Measurements from ENCODE around the gene HINT2.
A peak's percentile ranks its signal among the peaks of the same experiment; 100 is the strongest.

The HINT2 gene

DNA sequence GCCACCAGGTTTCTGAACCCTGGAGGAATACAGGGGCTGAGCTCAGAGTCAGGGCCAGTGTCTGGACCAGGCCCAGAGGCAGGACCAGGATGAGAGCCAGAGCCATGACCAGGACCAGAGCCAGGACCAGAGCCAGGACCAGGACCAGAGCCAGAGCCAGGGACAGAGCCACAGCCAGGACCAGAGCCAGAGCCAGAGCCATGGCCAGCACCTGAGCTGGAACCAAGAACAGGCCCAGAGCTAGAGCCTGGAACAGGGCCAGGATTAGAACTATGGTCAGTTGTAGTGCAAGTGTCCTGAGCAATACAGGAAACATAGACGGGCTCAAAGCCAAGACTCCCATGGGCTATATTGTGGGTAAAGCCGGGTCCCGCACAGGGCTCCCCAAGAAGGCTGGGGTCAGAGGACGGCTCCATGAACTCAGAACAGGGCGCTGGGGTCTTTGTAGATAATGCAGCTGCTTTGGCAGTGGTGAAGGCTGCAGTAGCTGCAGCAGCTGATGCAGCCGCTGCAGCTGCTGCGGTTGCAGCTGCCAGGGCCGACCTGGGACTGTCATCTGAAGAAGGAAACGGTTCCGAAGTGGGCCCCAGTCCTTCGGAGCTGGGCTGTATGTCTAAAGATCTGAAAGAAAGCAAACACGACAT is 3.3 kb downstream of the HINT2 start:
- no peak for DNase-seq (ENCODE audit: low read depth)

DNA sequence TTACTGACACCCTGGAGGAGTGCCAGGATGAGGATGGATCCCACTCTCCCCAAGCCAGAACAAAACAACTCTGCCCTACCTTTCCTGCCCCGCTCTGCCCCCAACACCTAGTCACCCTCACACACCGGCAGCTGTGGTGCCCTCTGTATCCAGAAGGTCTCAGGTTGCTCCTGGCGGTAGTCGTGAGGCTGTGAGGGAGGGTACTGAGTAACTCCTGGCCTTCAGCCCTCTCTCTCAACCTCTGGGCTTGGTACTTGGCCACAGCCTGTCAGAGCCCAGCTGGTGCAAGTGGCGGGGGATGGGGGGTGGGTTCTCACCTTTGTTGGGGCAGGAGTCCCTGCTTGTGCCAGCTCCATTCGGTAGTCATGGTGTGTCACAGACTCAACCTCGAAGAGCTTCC is 4.7 kb downstream of the HINT2 start:
- DNase-seq (ENCODE audit: low read depth): no peak

DNA sequence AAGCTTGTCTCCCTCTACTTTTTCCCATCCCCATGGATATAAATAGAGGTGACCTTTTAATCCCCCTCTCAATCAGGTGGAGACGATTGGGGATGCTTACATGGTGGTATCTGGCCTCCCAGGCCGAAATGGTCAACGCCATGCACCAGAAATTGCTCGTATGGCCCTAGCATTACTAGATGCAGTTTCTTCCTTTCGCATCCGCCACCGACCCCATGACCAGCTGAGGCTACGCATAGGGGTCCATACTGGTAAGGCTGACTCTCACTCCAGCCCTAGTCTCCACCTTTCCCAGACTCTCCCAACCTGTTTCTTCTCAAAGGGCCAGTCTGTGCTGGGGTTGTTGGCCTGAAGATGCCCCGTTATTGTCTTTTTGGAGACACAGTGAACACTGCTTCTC is 6.4 kb downstream of the HINT2 start:
- no peak for DNase-seq (ENCODE audit: low read depth)

DNA sequence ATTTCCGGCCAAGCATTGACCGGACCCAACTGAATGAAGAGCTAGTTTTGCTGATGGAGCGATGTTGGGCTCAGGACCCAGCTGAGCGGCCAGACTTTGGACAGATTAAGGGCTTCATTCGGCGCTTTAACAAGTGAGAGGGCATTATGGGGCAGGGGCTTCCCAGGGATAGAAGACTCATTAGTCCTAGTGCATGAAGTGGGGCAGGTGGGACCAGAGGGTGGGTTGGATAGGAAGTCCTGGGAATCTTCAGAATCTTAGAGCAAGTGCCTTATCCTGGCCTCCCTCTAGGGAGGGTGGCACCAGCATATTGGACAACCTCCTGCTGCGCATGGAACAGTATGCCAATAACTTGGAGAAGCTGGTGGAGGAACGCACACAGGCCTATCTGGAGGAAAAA is 8.7 kb downstream of the HINT2 start:
- no peak for DNase-seq (ENCODE audit: low read depth)

DNA sequence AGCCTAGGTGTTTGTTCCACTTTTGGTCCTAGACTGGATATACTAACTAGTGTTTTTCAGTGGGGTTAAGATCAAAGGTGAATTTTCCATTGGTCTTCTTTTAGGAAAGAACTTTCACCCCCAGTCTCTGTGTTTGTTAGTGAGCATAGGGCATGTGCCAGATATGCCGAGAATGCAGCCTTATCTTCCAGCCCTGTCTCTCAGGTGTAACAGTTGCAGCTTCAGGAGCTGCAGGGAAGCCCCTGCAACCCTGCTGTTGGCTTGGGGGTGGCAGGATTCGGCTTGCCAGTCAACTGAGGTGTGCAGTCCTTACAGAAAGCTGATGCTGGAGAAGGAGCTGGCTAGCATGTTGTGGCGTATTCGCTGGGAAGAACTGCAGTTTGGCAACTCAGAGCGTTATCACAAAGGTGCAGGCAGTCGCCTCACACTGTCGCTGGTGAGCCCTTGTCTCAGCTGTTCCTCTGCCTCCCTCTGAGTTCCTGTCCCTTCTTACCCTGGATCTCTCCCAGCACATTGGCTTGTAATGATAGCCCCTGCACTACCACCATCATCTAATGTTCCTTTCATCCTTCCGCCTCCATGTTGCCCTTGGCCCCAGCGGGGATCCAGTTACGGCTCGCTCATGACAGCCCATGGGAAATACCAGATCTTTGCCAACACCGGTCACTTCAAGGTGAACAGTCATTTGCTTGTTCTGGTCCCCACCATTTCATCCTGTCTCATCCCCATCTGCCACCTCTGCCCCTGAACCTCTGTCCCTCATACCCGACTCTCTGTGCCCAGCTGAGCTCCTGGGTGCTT is 13.3 kb downstream of the HINT2 start:
- DNase-seq (ENCODE audit: low read depth): no peak

DNA sequence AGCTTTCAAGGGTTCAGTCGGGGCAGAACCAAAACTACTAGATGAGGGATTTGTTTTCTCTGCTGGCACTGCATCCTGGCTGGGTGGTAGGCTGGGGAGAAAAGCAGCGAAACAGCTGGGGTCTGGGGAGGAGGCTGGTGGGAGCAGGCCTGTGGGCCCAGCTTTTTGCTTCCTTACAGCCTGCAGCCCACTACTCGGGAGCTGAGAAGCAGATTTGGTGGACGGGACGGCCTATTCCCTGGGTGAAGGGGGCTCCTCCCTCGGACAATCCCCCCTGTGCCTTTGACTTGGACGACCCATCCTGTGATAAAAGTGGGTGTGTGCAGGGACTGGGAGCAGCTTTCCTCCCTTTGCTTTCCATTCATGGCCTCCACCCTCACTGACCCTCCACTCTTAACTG is 14.3 kb downstream of the HINT2 start:
- no peak for DNase-seq (ENCODE audit: low read depth)

DNA sequence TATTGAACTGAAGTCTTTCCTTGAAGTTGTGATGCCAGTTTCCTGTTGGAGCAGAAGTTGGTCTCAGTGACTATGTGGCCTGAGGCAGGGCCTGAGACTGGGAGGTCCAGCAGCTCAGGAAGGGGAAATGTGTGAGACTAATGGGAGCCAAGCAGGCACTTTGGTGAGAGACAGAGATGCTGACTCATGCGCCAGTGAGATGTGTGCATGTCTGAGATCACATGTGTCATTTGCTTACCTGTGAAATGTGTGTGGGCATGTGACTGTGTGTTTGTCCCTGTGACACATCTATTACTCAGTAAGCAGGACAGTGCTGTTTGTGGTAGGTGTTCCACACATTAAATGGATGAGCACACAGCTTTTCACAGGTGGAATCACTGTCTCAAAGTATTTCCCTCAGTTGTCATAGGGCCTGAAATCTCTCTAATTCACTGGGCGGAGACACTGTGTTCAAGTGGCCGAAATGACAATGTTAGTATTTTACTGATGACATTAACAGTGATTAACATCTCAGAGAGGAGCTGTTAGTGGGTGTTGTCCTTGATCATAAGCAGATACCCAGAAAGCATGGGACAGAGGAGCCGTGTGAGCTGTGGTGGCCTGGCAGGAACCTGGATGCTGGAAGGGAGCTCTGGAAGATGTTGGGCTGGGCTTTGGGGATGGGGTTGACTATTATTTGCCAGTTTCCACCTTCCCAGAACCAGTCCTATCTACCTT is 16.0 kb downstream of the HINT2 start:
- no peak for DNase-seq (ENCODE audit: low read depth)

DNA sequence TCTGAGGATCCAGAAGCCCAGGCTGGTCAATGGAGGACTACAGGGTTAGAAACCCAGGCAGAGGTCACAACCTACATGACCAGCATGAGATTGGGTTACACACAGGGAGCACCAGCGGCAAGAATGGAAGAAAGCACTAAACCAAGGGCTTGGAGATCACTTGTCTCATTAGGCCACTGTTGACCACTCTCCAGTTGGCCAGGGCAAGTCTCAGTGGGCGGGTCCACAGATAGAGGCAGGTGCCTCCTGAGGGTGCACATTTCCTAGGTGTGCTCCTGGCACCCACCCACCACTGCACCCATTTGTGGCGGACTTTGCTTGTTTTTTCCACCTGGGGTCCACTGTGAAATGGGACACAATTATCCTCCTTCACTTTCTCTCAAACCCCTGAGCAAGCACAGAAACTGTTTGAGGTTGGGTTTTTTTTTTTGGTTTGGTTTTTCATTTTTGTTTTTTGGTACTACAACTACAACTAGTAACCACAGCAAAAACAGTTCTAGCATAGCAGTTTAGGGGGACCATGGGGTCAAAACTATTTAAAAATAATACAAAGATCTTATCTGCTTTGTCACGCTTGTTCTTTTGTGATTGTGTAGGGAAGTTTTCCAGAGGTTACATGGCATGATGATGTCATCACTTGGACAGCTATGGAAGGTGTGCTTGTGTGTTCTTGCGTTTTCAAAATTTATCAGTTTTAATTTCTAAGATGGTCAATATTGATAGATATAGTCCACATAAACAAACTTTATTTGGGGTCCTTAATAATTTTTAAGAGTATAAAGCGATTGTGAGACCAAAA is 17.3 kb downstream of the HINT2 start:
- no peak for DNase-seq (ENCODE audit: low read depth)

DNA sequence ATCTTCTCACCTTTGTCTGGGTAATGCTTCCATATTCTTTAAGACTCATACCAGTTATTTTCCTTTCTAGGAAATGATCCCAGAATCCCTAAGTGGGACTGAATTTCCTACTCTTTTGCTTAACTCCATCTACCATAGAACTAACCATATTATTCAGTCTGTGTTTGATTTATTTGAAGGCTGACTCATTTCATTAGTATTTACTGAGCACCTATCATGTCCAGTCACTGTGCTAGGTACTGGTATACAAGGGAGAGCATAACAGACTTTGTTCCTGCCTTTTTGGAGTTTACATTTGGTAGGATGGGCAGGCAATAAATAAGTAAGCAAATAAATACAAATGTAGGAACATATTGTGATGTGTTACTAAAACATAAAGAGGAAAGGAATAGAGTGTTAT is 19.1 kb downstream of the HINT2 start:
- DNase-seq (ENCODE audit: low read depth): no peak

DNA sequence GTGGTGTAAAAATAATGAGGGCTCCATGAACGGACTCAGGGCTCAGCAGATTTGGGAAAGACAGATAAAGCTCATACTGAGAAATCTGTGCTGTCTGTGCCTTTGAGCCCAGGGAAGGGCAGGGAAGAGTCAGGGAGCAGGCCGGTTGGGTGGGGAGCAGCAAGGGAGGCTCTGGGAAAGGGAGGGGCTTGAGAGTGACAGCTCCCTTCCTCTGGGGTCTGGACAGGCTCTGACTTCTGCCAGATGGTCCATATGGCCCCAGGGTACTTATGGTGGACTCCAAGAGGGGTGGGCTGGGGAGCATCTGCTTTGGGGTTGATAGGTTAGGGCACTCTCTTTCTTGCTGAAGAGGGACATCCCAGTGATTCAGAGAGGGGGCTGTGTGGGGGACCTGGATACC is 21.4 kb downstream of the HINT2 start:
- DNase-seq (ENCODE audit: low read depth): no peak

DNA sequence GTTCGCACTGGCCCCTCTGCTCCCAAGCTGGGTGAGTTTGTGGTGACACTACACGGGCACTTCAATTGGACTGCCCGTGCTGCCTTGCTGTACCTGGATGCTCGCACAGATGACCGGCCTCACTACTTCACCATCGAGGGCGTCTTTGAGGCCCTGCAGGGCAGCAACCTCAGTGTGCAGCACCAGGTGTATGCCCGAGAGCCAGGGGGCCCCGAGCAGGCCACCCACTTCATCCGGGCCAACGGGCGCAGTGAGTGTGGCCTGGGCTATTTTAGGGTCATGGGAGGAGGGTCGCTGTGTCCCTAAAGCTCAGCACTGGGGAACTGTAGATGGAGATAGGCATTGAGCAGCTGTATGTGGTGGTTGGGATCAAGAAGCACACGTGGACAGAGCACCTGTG is 22.0 kb downstream of the HINT2 start:
- DNase-seq (ENCODE audit: low read depth): no peak

DNA sequence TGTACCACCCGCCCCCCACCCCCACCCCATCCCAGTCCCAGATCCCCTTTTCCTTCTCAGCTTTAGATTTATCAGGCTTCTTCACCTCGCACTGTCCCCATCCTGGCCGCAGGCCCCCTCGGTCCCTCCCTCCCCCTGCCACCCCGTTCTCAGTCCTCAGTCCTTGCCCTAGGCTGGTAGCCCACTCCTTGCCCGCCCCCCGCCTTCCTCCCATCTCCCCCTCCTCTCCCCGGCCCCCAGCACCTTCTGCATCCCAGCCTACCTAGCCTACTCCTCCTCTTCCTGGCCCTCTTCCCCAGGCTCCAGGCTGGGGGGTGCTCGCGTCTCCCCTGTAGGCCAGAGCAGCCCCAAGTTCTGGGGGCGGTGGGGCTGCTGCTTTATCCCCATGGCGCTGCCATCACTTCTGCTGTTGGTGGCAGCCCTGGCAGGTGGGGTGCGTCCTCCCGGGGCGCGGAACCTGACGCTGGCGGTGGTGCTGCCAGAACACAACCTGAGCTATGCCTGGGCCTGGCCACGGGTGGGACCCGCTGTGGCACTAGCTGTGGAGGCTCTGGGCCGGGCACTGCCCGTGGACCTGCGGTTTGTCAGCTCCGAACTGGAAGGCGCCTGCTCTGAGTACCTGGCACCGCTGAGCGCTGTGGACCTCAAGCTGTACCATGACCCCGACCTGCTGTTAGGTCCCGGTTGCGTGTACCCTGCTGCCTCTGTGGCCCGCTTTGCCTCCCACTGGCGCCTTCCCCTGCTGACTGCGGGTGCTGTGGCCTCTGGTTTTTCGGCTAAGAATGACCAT is 22.6 kb downstream of the HINT2 start:
- no peak for DNase-seq (ENCODE audit: low read depth)

DNA sequence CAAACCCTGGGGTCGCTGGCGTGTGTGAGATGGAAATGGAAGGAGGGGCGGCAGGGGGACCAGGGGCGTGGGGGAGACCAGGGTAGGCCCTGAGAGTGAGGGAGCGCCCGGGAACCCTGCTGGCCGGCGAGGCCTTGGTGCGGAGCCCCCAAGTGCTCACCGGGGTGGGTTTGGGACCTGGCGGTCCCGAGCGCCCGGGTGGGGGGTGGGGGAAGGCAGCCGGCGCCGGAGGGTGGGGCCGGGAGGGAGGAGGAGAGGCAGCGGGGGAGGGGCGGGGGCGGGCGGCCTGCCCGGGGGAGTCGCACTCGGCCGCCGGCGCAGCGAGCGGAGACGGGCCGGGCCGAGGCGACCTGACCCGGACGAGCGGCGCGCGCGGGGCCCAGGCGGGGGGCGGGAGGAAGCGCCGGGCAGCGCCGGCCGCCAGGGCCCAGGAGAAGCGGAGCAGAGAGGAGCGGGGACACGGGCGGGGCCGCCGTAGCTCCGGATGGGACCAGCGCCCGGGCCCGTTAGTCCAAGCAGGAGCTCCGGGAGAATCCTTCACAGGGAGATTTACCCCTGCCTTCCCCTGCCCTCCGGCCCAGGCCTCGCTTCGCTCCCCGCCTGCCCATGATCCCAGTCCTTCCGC is 23.4 kb downstream of the HINT2 start, which contains the start of gene NPR2:
NPR2 (plus strand) TSS at position 295 of the 625 bp plus-strand sequence. CDS start 818 bp downstream, outside the sequence.
- no peak for DNase-seq (ENCODE audit: low read depth)

DNA sequence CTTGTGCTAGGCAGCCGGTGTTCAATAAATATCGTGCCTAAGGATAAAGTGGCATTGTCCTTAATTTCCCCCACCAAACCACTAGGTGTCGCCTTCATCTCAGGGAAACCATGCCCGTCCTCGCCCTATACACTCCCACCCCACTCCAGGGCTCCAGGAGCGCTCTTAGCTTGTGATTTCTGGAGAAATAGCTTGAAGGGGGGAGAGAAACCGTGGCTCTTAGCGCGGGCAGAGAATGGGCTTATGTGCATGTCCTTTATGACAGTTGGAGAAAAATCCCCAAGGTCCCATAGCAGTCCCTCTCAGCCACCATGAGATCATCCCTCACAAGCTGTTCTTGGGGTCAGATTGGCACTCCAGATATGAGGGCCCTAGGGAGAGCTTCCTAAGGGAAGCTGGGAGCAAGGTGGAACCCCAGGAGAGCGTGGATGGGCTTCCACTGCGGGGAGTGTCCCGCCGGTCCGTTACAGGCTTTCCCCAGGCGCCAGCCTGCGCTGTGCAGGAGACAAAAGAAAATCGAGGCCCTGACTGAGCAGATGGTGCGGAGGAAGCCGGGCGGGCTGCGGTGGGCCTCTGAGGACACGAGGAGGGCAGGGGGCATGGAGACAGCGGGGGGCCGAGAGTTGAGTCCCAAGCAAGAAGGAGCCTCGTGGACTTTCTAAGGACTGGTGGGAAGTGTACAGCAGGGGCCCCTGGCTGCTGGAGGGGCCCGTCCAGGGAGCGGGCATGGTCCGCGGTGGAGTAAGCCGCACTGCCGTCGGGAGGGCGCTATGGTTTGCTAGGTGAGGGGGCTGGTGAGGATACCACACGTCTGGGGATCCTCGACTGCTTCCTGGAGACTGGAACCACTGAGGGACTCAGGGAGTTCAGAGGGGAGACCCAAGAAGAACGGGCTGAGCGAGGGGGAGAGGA is 24.2 kb downstream of the HINT2 start:
- peak; percentile 86 for DNase-seq (ENCODE audit: low read depth)

DNA sequence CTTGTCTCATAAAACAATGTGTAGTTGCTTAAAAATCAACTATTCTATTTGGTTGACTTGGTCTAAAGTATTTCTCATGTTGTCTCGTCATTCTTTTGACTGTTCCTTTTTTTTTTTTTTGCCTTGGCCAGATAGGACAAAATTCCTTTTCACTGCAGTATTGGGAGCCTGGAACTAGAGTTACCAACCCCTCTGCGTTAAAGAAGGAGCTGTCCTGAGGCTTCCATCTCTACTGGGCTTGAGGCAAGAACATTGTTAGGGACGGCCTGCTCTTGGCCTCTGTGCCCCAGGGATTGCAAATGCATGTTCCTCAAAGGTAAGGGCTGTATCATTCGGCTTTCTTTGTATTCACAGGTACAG is 24.8 kb downstream of the HINT2 start:
- no peak for DNase-seq (ENCODE audit: low read depth)

DNA sequence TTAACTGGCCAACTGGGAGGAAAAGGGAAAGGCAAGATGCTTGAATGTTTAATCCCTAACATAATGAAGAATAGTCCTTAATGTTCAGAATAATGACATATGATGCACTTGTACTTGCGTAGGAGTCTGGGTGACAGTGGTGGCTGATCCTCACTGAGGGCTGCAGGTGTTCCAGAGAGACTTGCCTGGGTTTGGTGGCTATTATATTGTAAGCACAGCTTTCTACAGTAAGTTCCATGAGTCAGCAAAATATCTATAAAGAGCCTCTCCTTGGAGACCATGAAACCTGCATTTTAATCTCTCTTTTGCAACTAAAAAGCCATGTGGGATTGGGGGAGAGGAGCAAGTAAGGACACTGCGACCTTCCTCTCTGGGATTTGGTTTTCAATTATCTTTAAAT is 25.3 kb downstream of the HINT2 start:
- no peak for DNase-seq (ENCODE audit: low read depth)

DNA sequence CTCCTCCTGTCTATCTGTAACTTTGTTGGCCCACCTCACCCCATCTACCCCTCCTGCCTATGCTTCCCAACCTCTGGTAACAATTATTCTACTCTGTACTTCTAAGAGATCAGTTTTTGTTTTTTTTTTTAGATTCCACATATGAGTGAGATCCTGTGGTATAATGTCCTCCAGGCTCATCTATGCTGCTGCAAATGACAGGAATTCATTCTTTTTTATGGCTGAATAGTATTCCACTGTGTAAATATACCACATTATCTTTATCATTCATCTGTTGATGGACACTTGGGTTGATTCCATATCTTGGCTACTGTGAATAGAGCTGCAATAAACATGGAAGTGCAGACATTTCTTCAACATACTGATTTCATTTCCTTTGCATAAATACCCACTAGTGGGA is 31.4 kb downstream of the HINT2 start:
- no peak for DNase-seq (ENCODE audit: low read depth)

DNA sequence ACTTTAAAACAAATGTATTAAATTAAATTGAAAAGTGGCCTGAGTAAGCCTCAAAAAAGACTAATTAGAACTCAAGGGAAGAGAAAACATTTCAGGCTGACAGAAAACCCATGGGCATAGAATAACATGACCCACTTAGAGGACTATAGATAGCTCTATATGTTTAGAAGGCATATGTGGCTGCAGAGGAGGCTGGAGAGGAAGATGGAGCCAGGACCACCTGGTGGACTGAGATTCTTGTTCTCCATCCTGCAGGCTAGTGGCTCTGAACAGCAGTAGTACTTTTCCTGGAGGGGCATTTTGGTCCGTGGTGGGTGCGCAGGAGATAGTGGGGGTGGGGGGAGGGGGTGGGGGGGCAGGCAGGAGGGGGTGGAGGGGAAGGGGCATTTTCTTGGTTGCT is 33.8 kb downstream of the HINT2 start:
- no peak for DNase-seq (ENCODE audit: low read depth)

DNA sequence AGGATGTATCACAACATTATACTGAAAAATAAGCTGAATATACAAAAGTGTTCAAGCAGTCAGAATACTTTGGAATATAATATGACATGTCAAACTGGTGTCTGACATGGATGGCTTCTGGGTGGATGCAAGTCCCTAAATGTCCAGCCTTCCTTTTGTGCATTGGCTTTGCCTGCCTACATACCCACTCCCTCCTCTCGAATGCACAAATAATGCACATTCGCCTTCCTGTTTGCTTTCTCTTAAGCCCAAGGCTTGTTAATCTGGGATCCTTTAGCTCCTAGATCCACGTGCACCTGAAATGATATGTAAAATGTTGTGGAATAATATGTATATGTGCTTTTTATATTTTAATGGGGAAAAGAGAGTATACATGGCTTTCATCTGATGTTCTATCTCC is 36.3 kb downstream of the HINT2 start:
- no peak for DNase-seq (ENCODE audit: low read depth)

DNA sequence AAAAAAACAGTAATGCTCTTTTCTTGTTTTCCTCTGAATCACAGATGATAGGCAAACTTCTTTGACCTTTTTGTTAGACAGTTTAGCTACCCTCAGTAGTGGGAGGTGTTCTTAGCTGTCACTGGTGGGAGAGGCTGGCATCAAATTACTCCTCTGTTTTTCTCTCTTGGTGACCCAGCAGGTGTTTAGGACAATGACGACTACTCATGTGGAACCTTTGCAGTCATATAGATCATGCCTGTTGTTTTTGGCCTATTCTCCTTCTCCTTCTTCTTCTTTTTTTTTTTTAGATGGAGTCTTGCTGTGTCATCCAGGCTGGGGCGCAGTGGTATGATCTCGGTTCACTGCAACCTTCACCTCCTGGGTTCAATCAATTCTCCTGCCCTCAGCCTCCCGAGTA is 38.8 kb downstream of the HINT2 start:
- no peak for DNase-seq (ENCODE audit: low read depth)
